H1 (cell line): ENCODE results near the gene TTC6. TPM values are rescaled to one million over a fixed set of nuclear protein-coding genes. Genes with fewer than 3 reads are reported as not detected.

Experiments used
- CHD1 ChIP-seq: IDR thresholded peaks from 2 replicates; pipeline ENCODE4 v1.6.1; 2012; ENCODE audit warnings: low read depth, low read length, improper control_type of control experiment
- EGR1 ChIP-seq: IDR thresholded peaks from 2 replicates; pipeline ENCODE4 v1.6.1; 2011; ENCODE audit warnings: low read depth, low read length, borderline replicate concordance
- MAFK ChIP-seq: IDR thresholded peaks from 2 replicates; pipeline ENCODE4 v1.6.1; 2012; ENCODE audit warnings: low read depth, mild to moderate bottlenecking, improper control_type of control experiment, low read length
- POU5F1 ChIP-seq: IDR thresholded peaks from 2 replicates; pipeline ENCODE4 v1.6.1; 2011; ENCODE audit warnings: low read depth, mild to moderate bottlenecking, low read length, moderate library complexity
- polyA plus RNA-seq, 7 experiments: library from polyadenylated mRNA; depleted of rRNA in 3 of 7; stranded (reverse) in 5 of 7; unstranded in 2 of 7; fragments of >200 nt in 5 of 7; fragments of 200-250 nt in 2 of 7; gene quantifications; 1 replicate in 5 of 7; 2 replicates in 1 of 7; 4 replicates in 1 of 7; pipeline versions ENCODE4 v1.2.1 to v1.2.3, GENCODE V29; 2011 to 2013; ENCODE audit warnings: missing spikeins in 2 of 7, mixed read lengths in 2 of 7
- total RNA-seq: library from RNA; stranded (reverse); fragmentation: NEBNext Ultra II Directional; extraction: Animal tissue kit (Norgen Biotek cat#: 25700); gene quantifications from 2 replicates; pipeline ENCODE4 v1.2.1, GENCODE V29; 2021
- TF ChIP-seq, protein P1 (sequence below): fragments of 300-600 bp; sonication (generic); IDR thresholded peaks from 2 replicates; pipeline ENCODE4 v1.7.1; 2012; ENCODE audit warnings: low read length, moderate library complexity, mild to moderate bottlenecking, inconsistent platforms; ENCODE audit not compliant: insufficient replicate concordance

Gene TTC6
- total and polyA plus RNA-seq, 2 of the 8 experiments (the other 6 are each of a cell fraction or from before 2014, with no cell fraction given), result 0.02 TPM; not detected in 1

DNA sequence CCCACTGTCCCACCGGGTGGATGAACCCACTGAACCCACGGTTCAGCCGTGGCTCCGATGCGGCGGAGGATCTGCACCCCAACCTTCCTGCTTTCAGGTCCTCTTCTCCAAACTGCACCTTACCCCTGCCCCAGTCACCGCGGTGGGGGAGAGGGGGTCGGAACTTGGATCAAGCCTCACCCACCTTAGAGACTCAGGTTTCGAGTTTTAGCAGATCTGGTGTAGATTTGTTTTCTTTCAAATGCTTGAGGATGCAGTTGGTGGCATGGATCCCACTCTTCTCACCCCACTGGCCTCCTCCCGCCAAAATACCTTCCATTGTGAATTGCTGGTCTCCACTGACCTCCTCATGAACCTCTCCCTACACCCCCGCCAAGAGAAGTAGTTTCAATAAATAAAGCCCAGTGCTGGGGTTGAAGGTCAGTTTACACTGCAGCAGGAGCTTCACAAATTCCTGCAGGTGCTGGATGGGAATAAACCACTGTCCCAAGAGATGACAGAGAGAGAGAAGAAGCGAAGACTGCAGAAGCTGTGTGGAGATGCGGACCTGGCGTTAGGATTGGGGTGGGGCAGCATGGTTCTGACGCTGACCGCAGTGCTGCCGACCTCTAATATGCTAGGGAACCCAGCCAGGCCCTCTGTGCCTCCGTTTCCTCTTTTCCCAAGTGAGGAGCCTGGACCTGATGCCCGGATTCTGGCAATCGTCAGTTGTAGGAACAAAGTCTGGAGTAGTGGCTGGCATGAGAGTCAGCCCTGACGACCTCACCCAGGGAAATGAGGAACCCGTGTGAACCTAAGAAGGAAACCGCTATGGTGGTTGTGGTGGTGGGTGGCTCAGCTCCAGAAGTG, 7.4 kb downstream of the TTC6 start (continued):
- TF ChIP-seq, protein P1, sequence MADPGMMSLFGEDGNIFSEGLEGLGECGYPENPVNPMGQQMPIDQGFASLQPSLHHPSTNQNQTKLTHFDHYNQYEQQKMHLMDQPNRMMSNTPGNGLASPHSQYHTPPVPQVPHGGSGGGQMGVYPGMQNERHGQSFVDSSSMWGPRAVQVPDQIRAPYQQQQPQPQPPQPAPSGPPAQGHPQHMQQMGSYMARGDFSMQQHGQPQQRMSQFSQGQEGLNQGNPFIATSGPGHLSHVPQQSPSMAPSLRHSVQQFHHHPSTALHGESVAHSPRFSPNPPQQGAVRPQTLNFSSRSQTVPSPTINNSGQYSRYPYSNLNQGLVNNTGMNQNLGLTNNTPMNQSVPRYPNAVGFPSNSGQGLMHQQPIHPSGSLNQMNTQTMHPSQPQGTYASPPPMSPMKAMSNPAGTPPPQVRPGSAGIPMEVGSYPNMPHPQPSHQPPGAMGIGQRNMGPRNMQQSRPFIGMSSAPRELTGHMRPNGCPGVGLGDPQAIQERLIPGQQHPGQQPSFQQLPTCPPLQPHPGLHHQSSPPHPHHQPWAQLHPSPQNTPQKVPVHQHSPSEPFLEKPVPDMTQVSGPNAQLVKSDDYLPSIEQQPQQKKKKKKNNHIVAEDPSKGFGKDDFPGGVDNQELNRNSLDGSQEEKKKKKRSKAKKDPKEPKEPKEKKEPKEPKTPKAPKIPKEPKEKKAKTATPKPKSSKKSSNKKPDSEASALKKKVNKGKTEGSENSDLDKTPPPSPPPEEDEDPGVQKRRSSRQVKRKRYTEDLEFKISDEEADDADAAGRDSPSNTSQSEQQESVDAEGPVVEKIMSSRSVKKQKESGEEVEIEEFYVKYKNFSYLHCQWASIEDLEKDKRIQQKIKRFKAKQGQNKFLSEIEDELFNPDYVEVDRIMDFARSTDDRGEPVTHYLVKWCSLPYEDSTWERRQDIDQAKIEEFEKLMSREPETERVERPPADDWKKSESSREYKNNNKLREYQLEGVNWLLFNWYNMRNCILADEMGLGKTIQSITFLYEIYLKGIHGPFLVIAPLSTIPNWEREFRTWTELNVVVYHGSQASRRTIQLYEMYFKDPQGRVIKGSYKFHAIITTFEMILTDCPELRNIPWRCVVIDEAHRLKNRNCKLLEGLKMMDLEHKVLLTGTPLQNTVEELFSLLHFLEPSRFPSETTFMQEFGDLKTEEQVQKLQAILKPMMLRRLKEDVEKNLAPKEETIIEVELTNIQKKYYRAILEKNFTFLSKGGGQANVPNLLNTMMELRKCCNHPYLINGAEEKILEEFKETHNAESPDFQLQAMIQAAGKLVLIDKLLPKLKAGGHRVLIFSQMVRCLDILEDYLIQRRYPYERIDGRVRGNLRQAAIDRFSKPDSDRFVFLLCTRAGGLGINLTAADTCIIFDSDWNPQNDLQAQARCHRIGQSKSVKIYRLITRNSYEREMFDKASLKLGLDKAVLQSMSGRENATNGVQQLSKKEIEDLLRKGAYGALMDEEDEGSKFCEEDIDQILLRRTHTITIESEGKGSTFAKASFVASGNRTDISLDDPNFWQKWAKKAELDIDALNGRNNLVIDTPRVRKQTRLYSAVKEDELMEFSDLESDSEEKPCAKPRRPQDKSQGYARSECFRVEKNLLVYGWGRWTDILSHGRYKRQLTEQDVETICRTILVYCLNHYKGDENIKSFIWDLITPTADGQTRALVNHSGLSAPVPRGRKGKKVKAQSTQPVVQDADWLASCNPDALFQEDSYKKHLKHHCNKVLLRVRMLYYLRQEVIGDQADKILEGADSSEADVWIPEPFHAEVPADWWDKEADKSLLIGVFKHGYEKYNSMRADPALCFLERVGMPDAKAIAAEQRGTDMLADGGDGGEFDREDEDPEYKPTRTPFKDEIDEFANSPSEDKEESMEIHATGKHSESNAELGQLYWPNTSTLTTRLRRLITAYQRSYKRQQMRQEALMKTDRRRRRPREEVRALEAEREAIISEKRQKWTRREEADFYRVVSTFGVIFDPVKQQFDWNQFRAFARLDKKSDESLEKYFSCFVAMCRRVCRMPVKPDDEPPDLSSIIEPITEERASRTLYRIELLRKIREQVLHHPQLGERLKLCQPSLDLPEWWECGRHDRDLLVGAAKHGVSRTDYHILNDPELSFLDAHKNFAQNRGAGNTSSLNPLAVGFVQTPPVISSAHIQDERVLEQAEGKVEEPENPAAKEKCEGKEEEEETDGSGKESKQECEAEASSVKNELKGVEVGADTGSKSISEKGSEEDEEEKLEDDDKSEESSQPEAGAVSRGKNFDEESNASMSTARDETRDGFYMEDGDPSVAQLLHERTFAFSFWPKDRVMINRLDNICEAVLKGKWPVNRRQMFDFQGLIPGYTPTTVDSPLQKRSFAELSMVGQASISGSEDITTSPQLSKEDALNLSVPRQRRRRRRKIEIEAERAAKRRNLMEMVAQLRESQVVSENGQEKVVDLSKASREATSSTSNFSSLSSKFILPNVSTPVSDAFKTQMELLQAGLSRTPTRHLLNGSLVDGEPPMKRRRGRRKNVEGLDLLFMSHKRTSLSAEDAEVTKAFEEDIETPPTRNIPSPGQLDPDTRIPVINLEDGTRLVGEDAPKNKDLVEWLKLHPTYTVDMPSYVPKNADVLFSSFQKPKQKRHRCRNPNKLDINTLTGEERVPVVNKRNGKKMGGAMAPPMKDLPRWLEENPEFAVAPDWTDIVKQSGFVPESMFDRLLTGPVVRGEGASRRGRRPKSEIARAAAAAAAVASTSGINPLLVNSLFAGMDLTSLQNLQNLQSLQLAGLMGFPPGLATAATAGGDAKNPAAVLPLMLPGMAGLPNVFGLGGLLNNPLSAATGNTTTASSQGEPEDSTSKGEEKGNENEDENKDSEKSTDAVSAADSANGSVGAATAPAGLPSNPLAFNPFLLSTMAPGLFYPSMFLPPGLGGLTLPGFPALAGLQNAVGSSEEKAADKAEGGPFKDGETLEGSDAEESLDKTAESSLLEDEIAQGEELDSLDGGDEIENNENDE, result no peak
- TF ChIP-seq POU5F1, result no peak
- TF ChIP-seq EGR1, result no peak
- no peak for TF ChIP-seq MAFK
- TF ChIP-seq CHD1, result no peak
